Lower lobe of right lung (tissue), 2 donors: ENCODE results near the gene ANKRD11. TPM values are rescaled to one million over a fixed set of nuclear protein-coding genes. Genes with fewer than 3 reads are reported as not detected.
A peak's percentile ranks its signal among the peaks of the same experiment; 100 is the strongest.

Experiments used
- ATAC-seq, 2 donors: fragments of 200-7000 bp; cut with Tn5 transposase; one replicate each; pipeline ENCODE4 v1.9.1; 2020 to 2022; ENCODE audit warnings: mild to moderate bottlenecking in 2 of 2, moderate library complexity in 2 of 2
- DNase-seq: peaks from one replicate; pipeline ENCODE4 v3.0.0-alpha.2; 2020
- H3K27ac ChIP-seq: fragments of 200-600 bp; one replicate; pipeline ENCODE4 v1.8.0; 2022
- H3K27me3 ChIP-seq: fragments of 200-600 bp; one replicate; pipeline ENCODE4 v1.8.0; 2022; ENCODE audit warnings: low read depth
- H3K36me3 ChIP-seq: fragments of 200-600 bp; one replicate; pipeline ENCODE4 v1.8.0; 2022; ENCODE audit warnings: mild to moderate bottlenecking
- H3K4me1 ChIP-seq: fragments of 200-600 bp; one replicate; pipeline ENCODE4 v1.8.0; 2022
- H3K4me3 ChIP-seq: fragments of 200-600 bp; one replicate; pipeline ENCODE4 v1.8.0; 2022; ENCODE audit warnings: mild to moderate bottlenecking
- H3K9me3 ChIP-seq: fragments of 200-600 bp; one replicate; pipeline ENCODE4 v1.8.0; 2022
- intact Hi-C: fragments of 100-400 bp; cut with DNase I; formaldehyde crosslinking; loops from one replicate; pipeline ENCODE4 v1.11.0; 2022
- total RNA-seq: library from RNA; stranded (reverse); fragmentation: NEBNext Ultra II Directional; extraction: Animal tissue kit (Norgen Biotek cat#: 25700); gene quantifications from one replicate; pipeline ENCODE4 v1.2.1, GENCODE V29; 2021
- TF ChIP-seq, protein P1 (sequence below): fragments of 200-600 bp; IDR thresholded peaks from one replicate; pipeline ENCODE4 v1.8.0; 2022; ENCODE audit warnings: antibody characterized with exemption, mild to moderate bottlenecking
- donor health status: DM: no; HTN: yes; CAD: no; lungs with severe emphysema.

Gene ANKRD11
- total RNA-seq, 1 donor from 2014 or later: 127 TPM

DNA sequence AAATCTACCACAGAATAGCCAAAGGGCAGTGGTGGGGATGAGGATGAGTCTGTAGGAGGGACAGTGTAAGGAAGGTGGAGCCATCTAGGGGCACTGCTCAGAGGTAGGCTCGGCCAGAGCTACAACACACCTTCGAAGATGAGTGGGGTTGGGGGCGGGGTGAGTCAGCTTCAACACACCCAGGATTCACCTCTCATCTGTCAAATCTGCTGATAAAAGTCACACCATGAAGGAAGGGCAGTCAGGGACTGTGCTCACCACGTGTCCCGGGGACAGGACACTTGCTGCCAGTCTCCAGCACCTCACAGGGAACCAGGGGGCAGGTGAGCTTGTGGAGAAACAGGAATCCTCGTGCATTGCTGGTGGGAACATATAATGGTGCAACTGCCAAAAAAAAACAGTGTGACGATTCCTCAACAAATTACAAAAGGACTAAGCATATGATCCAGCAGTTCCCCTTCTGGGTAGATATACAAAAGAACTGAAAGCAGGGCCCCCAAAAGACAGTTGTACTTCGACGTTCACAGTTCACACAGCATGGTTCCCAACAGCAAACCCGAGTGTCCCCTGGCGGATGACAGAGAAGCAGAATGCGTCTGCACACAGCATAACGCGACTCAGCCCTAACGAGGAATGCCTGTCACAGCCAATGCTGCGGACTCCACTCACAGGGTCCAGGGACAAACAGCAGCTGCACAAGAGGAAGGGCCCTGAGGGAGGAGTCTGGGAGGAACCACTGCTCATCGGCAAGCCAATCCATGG lies 133.1 kb downstream of the ANKRD11 start:
- intact Hi-C loops: no loop called here
- DNase-seq (no peak), ATAC-seq (peak; percentile 19 to 51)
- H3K4me3 ChIP-seq: peak overlapping the region; percentile 9
- peaks cover 6% of the 10 kb centered on the region for H3K36me3 ChIP-seq
- TF ChIP-seq, protein P1, sequence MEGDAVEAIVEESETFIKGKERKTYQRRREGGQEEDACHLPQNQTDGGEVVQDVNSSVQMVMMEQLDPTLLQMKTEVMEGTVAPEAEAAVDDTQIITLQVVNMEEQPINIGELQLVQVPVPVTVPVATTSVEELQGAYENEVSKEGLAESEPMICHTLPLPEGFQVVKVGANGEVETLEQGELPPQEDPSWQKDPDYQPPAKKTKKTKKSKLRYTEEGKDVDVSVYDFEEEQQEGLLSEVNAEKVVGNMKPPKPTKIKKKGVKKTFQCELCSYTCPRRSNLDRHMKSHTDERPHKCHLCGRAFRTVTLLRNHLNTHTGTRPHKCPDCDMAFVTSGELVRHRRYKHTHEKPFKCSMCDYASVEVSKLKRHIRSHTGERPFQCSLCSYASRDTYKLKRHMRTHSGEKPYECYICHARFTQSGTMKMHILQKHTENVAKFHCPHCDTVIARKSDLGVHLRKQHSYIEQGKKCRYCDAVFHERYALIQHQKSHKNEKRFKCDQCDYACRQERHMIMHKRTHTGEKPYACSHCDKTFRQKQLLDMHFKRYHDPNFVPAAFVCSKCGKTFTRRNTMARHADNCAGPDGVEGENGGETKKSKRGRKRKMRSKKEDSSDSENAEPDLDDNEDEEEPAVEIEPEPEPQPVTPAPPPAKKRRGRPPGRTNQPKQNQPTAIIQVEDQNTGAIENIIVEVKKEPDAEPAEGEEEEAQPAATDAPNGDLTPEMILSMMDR: no peak
- H3K27ac ChIP-seq: peak overlapping the region; percentile 31
- peaks cover 100% of the 10 kb centered on the region for H3K4me1 ChIP-seq
- H3K27me3 ChIP-seq: no peaks in the 10 kb centered on the region
- H3K9me3 ChIP-seq: no peaks in the 10 kb centered on the region

DNA sequence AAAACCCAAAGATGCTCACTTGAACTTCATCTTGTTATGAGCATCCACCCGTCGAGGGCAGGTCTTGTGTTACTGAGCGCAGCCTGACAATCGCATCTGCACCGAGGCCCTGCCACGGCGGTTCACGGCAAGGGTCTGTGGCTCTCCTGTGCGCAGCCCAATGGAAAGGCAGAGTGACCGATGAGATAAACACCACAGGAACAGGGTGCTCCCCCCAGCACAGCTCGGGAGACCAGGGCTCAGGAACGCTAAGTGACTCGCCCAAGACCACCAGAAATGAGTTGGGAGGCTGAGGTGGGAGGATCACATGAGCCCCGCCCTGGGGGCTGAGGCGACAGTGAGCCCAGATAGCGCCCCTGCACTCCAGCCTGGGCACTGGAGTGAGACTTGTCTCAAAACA lies 134.7 kb downstream of the ANKRD11 start:
- Histone ChIP-seq H3K27me3 (no peaks in the 10 kb centered on the region), H3K4me1 (peaks cover 88% of the 10 kb centered on the region), H3K27ac (no peak overlapping the region), H3K36me3 (peaks cover 6% of the 10 kb centered on the region), H3K4me3 (no peak overlapping the region), H3K9me3 (no peaks in the 10 kb centered on the region)
- intact Hi-C loops: no loop called here
- ATAC-seq: no peak
- DNase-seq: no peak
- TF ChIP-seq, protein P1: no peak

DNA sequence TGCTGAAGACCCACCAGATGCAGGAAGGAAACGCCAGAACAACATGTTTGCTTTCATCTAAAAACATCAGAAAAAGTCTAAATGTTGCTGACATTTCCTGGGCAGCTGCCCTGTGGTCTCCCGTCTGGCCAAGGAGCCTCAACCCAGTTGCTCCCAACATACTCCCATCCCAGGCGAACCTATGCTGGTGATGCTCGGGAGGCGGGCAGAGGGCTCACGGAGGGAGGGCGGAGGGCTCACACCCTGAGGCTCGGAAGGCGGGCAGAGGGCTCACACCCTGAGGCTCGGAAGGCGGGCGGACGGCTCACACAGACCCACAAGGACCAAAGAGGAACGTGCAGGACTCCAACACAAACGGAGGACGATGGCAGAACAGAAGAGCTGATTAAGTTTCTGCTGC lies 135.4 kb downstream of the ANKRD11 start:
- no peak for ATAC-seq
- Histone ChIP-seq H3K4me3 (no peak overlapping the region), H3K36me3 (peaks cover 6% of the 10 kb centered on the region), H3K27me3 (no peaks in the 10 kb centered on the region), H3K4me1 (peaks cover 82% of the 10 kb centered on the region), H3K27ac (peak overlapping the region; percentile 27), H3K9me3 (no peaks in the 10 kb centered on the region)
- TF ChIP-seq, protein P1: no peak
- DNase-seq: no peak
- intact Hi-C loops: no loop called here

DNA sequence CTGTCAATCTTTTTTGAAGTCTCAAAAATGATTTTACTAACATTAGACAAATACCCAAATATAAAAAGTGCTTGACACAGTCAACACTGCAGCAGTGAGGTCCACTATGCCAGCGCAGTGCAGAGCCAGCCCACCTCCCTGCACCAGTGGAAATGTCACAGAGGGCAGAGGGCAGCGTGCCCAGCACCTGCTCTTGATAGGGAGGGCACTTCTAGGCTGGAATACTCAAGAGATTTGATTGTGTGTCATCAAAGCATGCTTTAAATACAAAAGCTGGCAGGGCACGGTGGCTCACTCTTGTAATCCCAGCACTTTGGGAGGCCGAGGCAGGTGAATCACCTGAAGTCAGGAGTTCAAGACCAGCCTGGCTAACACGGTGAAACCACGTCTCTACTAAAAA lies 136.0 kb downstream of the ANKRD11 start:
- DNase-seq: no peak
- H3K4me3 ChIP-seq: no peak overlapping the region
- peaks cover 6% of the 10 kb centered on the region for H3K36me3 ChIP-seq
- TF ChIP-seq, protein P1: no peak
- intact Hi-C loops: no loop called here
- peaks cover 75% of the 10 kb centered on the region for H3K4me1 ChIP-seq
- peak overlapping the region; percentile 27 for H3K27ac ChIP-seq
- ATAC-seq: peak; percentile 34 to 51
- no peaks in the 10 kb centered on the region for H3K27me3 ChIP-seq
- no peaks in the 10 kb centered on the region for H3K9me3 ChIP-seq

DNA sequence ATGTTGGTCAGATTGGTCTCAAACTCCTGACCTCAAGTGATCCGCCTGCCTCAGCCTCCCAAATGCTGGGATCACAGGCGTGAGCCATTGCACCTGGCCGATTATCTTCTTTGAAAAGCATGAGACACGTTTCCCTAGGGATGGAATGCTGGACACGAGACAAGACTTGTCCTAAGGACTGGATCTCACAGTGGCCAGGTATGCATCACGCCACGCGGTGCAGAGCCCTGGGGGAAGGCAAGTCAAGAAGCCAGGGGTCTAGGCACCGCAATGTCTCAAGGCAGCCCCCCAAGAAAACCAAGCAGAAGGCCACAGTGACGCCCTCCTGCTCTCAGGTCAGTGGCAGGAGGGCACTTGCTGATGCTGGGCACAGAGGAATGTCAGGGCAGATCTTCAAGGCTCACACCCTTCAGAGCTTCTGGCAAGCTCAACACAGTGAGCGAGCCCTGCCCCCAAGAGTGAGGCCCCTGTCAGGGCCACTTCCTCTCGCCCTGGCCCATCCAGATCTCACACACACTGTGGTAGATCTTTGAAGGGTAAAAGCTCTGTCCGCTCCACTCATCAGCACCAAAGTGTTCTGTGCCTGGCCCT lies 138.2 kb downstream of the ANKRD11 start:
- H3K27ac ChIP-seq: peak overlapping the region; percentile 46
- H3K9me3 ChIP-seq: no peaks in the 10 kb centered on the region
- peaks cover 6% of the 10 kb centered on the region for H3K36me3 ChIP-seq
- H3K27me3 ChIP-seq: no peaks in the 10 kb centered on the region
- H3K4me1 ChIP-seq: peaks cover 53% of the 10 kb centered on the region
- peak; percentile 54 for DNase-seq
- H3K4me3 ChIP-seq: no peak overlapping the region
- intact Hi-C loops: no loop called here
- ATAC-seq: peak; percentile 22 to 39
- TF ChIP-seq, protein P1: no peak
